Measurements from ENCODE around the gene UXS1.
"Not testable (repeated sequence)": the region's sequence is repeated elsewhere in the genome, so short reads cannot be mapped to it uniquely, and the experiment has no call there.

Gene UXS1

DNA sequence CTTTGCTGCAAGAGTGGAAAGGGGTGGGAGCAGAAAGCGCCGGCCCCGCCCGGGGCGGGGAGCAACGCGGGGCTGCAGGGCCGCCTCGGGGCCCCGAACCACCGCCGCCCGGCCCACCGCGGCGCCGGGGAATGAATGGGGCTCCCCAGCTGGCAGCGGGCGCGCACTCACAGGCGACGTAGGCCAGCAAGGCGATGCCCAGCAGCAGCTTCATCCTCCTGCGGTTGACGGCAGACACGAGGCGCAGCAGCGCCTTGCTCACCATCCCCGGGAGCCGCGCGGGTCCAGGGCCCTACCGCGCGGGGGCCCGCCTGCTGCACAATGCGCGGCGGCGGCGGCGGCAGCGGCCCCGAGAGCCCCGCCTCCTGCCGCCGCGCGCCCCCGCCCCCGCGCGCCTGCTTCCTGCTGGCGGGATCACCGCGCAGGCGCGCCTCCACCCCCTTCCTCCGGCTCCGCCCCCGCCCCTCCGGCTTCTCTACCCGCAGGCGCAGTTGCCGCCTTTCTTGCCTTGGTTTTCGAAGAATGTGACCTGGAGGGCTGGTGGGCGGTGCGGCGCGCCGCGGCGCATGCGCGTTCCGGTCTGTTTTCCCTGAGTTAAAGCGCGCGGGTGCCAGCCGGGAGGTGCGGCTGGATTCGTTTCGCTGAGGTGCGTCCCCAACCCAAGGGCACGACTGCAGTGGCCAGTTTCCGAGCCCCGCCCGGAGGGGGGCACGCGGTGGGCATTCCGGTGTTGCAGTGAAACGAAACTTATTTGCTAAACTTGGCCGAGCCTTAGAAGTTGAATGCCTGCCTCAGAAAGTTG lies at the start of gene UXS1:
TSS of gene UXS1 (minus strand) at position 325 of the 802 bp plus-strand sequence. CDS start at position 265, 60 bp downstream.
- FAIRE-seq, result no peak

DNA sequence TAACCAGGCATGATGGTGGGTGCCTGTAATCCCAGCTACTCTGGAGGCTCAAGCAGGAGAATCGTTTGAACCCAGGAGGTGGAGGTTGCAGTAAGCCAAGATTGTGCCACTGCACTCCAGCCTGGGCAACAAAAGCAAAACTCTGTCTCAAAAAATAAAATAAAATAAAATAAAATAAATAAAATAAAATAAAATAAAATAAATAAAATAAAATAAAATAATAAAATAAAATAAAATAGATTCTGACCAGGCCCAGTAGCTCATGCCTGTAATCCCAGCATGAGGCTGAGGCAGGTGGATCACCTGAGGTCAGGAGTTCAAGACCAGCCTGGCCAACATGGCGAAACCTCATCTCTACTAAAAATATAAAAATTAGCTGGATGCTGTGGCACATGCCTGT lies 45.4 kb upstream of the UXS1 start:
- not testable (repeated sequence) for FAIRE-seq

GRCh38 chr2:106235392-106235791 lies 41.3 kb upstream of the UXS1 start:
- not testable (repeated sequence) for FAIRE-seq

- no peak for FAIRE-seq
Measured at GRCh38 chr2:106233350-106233706, 39.2 kb upstream of the UXS1 start.

DNA sequence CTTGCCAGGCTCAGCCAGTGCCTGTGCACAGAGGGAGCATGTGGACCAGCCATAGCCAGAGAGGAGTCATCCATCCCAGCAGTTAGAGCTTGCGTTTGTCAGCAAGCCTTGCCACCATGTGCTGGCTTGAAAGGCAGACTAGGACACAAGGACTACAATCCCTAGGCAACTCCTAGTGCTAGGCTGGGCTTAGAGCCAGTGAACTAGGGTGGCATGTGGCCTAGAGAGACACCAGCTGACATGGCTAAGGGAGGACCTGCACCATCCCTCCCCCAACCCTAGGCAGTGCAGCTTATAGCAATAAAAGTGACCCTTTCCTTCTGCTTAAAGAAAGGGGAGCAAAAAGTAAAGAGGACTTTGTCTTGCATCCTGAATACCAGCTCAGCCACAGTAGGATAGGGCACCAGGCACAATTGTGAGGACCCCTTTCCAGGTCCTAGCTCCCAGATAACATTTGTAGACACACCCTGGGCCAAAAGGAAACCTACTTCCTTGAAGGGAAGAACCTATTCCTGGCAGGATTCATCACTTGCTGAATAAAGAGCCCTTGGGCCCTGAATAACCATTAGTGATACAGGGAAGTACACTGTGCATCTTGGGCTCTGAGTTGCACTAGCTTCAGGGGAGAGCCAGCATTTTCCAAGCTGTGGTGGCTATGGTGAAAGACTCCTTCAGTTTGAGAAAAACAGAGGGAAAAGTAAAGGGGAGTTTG lies 38.7 kb upstream of the UXS1 start:
- no peak for FAIRE-seq

DNA sequence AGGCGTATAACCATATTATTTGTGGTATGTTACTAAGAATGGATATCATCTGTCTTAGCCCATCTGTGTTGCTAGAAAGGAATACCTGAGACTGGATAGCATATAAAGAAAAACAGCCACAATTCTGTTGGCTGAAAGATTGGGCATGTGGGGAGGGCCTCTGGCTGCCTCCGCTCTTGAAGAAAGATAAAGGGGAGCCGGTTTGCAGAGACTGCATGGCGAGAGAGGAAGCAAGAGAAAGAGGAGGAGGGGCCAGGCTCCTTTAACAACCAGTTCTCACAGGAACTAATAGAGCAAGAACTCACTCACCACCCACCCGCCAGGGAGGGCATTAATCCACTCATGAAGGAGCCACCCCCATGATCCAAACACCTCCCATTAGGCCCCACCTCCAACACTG lies 29.2 kb upstream of the UXS1 start:
- FAIRE-seq, result no peak

DNA sequence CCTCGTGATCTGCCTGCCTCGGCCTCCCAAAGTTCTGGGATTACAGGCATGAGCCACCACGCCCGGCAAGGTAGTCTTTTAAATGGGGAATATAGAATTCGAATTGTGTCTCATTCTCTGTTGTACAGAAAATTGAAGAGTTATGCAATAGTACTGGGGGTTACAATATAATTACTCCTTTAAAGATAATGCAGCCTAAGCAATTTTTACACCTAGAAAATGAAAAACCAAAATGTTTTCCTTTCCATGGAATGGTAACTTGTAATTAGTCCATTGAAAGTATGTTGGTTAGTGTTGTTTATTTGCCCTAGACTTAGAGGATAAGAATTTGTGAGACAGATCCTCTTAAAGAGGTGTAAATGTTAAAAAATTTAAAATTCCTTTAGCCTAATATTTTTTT lies 28.0 kb upstream of the UXS1 start:
- not testable (repeated sequence) for FAIRE-seq

GRCh38 chr2:106219813-106220212 lies 25.7 kb upstream of the UXS1 start:
- FAIRE-seq, result no peak

- not testable (repeated sequence) for FAIRE-seq
Measured at GRCh38 chr2:106219157-106219556, 25.1 kb upstream of the UXS1 start.

GRCh38 chr2:106208874-106209273 lies 14.8 kb upstream of the UXS1 start:
- FAIRE-seq, result no peak

DNA sequence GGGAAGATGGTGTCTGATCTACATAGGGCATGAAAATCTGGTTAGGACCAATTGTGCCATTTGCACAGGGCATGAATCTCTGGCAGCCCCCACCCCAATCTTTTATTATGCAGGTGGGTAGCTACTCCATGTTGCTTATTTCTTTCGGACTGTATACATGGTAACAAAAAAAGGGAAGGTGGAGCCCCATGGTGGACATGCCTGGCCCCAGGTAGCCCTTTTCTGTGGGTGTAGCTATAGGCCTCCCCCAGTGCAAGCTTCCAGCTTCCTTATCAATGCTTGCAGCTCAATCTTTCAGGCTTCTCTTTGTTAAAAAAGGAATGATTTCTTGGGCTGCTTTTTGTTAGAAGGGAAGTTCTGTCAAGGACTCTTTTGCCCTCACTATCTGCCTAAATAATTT lies 14.3 kb upstream of the UXS1 start:
- no peak for FAIRE-seq

GRCh38 chr2:106207246-106207645 lies 13.1 kb upstream of the UXS1 start:
- no peak for FAIRE-seq

GRCh38 chr2:106205488-106205887 lies 11.4 kb upstream of the UXS1 start:
- FAIRE-seq, result no peak

- FAIRE-seq, result not testable (repeated sequence)
Measured at GRCh38 chr2:106204551-106204950, 10.4 kb upstream of the UXS1 start.

DNA sequence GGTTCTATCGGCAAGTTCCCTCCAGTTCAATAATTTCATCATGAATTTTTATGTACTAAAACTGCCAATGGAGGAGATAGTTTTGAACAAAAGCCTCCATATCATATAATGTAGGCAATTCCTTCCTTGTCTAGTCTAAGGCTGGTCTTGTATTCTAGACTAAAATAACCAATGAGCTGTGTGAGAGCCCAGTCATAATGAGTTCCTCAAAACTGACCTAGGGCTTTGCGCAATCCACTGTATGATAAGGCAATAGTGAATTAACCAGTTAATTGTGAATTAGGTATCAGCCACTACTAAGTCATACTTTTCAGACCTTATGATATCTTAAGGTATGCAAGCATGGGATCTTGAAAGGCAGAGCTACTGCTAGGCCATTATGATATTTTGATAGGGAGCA lies 7.6 kb upstream of the UXS1 start:
- FAIRE-seq, result no peak

DNA sequence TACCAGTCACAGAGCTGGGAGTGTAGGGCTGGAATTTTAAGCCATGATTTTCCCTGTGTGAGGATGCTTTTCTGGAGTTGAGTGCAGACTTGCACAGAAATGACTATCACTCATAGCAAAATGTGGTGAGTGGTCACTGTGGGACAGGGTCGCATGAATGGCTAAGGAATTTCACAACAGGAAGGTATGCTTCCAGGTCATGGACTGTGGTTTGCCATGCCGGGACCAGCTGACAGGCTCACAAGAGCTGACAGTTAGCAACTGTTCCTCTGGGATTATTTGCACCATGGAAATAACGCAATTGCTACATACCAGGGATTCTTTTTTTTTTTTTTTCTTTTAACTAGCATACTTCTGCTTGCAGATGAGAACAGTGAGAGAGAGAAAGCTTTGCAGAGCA lies 3.8 kb upstream of the UXS1 start:
- FAIRE-seq, result no peak

- no peak for FAIRE-seq
Measured at GRCh38 chr2:106195981-106196380, 1.9 kb upstream of the UXS1 start.

GRCh38 chr2:106195456-106195855 lies 1.4 kb upstream of the UXS1 start:
- no peak for FAIRE-seq

- no peak for FAIRE-seq
Measured at GRCh38 chr2:106193690-106193976, 468 bp downstream of the UXS1 start.

DNA sequence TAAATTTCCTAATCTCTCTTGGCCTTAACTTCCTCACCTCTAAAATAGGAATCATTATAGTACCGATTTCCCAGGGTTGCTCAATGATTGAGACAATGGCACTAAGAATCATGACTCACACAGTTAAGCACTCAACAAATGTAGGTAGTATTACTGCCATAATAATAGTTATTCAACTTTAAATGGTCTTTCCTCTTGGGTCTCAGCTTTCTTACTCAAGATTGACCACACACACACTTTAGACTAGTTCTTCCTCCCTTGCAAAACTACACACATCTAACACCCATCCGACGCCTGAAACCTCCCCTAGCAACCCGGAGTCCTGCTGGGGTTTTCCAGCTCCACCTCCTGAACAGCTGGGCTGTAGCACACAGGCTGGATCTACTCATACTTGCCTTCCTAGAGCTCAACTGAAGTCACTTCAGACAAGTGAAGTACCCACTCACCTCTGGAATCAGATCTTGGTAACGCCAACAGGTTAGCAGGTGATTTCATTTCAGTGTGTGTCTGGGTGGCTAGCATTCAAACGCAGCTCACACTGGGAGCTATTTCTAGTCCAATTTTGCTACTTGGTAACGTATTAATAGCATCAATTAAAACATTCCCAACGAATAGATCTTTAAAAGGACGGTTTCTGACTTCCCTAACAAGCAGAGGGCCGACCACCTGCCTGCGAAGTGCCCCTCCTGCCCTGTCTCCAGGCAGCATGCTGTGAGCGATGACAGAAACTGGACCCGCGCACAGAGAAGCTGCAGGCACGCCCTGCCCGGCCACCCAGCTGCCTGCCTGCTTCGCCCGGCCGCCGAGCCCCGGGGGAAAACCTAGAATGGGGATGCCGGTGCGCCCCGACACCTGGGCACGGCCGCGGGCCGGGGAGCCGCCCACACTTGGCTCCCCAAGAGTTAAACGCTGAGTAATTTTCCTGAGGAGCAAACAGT lies 1.1 kb downstream of the UXS1 start:
- no peak for FAIRE-seq

GRCh38 chr2:106191511-106192016 lies 2.5 kb downstream of the UXS1 start:
- no peak for FAIRE-seq

DNA sequence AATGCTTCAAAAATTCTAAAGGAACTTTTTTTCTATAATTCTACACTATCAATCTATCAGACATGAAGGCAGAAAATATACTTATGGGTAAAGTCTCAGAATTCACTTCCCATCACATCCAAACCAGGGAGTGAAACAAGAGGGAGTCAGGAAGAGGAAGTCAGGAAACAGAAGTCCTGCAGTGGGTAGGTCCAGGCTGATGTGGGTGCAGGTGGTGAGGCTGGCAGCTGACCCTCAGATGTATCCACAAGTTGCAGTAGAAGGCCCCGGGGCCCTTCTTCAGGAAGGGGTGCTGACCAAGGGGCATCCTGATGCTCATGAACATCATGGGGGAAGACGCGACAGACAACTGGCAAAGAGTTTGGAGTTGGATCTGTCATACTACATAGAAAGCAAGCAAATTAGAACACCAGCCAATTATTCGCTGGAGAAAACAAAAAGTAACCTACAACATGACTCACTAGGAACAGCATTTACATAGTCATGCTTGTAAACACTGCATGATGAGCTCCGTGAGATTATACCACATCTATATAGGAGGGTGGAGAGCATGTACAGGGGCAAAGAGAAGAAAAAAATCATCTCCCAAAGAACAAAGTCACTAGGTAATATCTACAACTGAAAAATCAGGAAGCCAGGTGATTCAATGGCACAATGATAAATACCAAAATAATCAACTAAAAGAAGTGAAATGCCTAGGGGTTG lies 4.2 kb downstream of the UXS1 start:
- FAIRE-seq, result no peak

GRCh38 chr2:106189325-106189724 lies 4.8 kb downstream of the UXS1 start:
- FAIRE-seq, result no peak

Measured in TTC549 (cell line).